ENCODE results near the gene TTC16.

Gene TTC16, protein sequence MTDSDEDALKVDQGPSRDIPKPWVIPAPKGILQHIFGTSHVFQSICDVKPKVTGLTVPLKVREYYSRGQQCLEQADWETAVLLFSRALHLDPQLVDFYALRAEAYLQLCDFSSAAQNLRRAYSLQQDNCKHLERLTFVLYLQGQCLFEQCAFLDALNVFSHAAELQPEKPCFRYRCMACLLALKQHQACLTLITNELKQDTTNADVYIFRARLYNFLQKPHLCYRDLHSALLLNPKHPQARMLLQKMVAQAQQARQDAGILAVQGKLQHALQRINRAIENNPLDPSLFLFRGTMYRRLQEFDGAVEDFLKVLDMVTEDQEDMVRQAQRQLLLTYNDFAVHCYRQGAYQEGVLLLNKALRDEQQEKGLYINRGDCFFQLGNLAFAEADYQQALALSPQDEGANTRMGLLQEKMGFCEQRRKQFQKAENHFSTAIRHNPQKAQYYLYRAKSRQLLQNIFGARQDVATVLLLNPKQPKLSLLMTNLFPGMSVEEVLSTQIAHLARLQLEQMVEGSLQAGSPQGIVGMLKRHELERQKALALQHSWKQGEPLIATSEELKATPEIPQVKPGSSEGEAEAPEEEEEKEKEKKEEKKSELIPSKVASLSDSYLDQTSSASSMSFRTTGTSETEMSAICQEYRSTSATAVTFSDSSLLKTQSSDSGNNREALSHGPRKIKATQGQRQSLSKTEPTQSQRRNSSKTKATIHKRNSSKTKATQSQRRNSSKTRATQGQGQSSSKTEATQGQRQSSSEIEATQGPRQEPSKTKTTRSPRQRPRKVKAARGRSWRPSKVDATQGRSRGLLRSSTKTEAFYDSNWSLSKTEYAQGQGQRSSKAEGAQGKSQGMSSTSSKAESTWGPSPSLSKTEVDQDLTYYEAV

DNA sequence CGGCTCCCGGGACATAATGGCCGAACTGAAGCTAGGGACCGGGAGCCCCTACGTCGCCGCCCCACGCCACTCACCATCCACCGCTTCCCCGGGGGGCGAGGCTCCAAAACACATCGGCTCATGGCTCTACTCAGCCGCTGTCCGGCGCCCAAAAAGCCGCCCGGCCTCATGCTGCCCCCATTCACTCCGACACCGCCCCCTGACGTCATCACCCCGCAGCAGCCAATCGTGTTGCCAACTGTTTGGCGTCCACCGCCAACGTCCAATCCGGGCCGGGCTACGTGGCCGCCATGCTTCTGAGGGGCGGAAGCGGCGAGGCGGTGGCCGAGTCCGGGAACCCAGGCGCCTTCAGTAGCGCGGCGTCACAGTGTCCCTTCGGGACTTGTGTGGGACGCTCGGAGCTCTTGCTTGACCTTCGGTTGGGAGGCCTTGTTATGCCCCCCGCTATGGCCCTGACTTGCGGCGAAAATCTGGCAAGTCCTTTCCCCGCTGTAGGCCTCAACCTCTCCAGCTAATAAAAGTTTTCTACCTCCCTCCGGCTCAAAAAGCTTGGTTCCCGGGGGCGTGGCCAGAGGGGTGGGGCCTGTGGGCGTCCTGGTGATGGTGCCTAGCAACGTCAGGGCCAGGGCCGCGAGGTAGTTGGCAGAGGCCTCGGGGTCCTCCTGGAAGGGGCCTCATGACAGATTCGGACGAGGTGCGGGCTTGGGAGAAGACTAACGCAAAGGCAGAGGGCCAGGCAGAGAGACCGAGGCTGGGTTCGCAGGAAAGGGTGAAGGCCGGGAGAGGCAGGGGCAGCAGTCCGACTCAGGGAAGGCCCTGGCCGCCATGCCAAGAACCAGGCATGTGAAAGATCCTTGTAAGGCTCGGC, at the start of gene TTC16, which contains the start of gene PTRH1:
TSS of gene TTC16 (plus strand) at position 610 of the 868 bp plus-strand sequence. CDS start at position 677, 67 bp downstream.
TSS of gene PTRH1 (minus strand) at position 194 of the 868 bp plus-strand sequence. CDS start at position 170, 24 bp downstream.
- peak; percentile 97 for DNase-seq

DNA sequence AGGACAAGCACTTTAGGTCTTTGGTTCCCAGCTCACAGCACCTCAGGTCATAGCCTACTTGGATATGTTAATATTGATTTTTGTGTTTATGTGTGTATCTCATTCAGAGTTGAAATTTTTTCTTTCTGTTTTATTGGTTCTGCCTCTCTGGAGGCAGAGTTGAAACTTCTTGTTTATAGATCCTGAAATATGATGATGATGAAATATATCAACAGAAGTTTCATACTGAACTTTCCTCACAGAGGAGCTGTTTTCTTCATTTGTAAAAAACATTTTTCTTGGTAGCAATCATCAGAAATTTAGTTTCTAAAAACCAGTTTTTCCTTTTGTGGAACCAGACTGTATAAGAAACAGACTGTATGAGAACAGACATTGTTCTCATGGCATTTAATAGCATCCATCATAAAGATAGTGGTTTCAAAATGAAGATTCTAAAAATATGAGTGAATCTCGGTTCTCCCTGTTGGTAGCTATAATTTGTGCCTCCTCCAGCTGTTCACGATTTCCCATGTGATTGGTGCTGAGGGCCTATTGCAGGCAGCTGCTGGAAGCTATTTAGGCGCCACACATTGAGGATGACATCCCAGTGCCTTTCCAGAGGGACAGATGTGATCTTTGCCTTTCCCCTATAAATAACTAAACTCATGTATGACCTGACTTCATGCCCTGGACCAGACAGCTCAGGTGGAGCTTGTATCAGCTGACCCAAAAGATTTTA, 48.6 kb upstream of the TTC16 start:
- DNase-seq: no peak

DNA sequence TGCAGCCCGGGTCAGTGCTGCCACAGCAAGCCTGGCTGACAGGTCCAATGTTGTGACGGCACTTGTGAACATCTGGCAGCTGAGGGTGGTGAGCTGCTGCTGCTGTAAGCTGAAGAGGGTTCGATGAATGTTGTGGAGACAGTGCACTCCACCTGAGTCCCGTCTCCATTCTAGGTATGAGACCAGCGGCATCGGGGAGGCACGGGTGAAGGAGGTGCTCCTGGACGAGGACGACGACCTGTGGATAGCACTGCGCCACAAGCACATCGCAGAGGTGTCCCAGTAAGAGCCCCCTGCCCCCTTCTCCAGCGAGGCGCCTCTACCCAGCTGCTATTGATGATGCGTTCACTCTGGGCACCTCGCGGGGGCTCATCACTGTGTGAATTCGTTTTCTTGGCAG, 48.0 kb upstream of the TTC16 start:
- DNase-seq: no peak

DNA sequence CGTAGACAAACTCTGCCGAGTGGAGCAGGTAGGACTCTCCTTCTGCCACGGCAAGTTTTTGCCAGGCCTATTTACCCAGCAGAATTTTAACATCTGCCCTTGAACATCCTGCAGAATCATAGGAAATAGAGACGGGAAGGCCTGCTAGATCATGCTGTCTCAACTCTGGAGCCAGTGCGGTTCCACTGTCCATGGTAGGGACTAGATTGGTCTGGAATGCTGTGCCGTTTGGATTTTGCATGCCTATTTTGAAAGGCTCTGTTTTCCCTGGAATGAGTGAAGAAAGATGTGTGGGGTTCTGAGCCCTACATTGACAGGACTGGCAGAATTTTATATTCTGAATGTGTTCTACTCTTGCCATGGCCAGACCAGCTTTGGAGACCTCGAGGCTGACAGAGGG, 42.6 kb upstream of the TTC16 start:
- no peak for DNase-seq

DNA sequence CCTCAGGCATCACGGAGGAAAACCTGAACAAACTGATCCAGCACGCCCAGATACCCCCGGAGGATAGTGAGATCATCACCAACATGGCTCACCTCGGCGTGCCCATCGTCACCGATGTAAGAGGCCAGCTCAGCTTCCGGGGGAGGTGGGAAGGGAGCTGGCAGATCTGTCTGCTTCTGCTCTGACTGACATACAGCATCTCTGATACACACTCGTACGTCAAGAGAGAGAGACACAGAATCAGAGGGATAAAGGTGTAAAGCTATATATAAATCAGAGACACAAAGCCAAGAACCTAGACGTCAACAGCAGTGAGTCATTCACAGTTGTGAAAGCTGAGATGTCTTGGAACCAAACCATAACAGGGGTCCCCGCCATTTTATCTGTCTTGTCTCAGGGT, 39.2 kb upstream of the TTC16 start:
- DNase-seq: no peak

DNA sequence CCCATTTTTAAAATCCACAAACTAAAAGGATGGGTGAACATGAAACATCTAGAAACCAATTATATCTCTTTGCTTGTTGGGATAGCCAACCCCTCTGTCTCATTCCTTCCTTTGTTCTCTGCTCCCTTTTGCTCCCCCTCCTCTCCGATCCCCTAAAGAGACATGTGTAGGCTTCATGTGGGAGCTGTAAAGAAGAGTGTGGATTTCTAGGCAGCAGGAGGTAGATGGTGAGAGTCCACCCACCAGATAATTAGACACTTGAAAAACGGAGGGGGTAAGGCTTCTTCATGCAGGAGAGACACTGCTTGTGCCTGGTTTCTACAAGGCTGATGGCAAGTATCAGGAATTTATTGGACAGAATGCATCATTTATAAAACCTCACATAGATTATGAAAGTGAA, 36.4 kb upstream of the TTC16 start:
- no peak for DNase-seq

DNA sequence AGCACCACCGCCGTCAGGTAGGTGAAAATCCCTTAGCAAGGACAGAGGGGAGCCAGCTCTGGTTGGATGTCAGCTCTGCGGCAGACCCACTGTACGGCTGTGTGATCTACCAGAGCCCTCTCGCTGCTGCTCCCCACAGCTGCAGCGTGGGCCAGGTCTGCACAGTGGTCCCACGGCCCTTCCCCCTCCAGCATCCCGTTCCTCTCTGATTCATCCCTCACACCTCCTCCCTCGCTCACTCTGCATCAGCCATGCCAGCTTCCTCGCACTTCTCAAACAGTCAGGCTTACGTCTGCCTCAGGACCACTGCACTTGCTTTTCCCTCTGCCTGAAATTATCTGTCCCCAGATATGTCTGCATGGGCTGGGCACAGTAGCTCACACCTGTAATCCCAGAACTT, 35.7 kb upstream of the TTC16 start:
- no peak for DNase-seq

DNA sequence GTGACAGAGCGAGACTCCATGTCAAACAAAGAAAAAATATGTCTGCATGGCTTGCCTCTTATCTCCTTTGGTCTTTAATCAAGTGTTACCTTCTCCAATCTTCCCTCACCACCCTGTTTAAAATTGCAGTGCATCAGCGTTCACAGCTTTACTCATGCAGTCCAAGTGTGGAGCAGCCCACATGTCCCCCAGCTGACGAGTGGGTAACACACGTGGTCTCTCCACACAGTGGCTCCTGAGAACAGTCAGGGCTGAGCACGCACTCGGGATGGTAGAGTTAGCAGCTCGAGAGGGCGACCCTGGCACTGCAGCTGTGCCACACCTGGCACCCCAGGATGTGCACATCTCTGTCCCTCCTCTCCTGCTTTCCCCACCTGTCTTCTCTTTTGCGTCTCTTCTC, 35.0 kb upstream of the TTC16 start:
- no peak for DNase-seq

DNA sequence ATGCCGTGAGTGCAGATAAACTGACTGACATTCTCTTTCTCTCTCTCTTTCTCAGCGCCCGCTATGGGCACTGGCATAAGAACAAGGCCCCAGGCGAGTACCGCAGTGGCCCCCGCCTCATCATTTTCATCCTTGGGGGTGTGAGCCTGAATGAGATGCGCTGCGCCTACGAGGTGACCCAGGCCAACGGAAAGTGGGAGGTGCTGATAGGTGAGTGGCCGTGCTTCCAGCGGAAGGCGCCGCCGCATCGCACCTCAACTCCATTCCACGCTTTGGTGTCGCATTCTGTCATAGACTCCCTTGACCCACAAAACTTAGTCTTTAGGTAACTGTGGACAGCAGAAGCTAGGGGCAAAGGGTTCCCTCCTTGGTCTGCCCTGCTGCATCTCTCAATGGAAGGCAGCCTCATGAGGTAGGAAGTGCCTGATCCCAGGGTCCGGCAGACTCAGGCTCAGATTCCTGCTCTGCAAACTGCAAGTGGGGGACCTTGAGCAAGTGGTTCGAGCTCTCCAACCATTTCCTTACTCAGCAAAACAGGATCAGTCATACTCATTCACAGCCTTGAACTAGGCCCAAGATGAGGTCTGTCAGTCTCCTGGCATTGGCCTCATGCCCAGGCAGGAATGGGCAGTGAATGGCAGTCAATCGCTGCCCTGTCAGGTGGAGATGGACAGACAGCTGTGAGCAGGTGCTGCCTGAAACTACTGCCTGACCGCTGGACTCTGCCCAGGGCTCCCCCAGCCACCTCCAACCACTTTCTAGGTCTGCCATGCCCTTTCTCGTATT, 33.3 kb upstream of the TTC16 start:
- no peak for DNase-seq

DNA sequence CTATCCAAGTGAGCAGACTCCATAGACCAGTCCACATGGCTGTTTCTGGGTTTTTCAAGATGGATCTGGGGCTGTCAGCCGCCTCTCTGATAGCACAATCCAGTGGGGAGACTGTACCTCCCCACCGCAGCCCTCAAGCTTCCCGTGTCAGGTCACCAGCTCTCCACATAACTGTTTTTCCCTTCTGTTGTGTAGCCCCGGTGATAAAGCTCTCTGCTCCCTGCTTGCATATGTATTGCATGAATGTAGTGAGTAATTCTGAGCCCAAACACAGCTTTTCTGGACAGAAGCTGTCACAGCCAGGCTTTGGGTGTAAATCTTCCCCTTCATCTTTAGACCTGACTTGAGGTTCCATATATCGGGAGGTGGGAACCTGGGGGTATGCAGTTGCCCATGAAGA, 32.2 kb upstream of the TTC16 start:
- no peak for DNase-seq

DNA sequence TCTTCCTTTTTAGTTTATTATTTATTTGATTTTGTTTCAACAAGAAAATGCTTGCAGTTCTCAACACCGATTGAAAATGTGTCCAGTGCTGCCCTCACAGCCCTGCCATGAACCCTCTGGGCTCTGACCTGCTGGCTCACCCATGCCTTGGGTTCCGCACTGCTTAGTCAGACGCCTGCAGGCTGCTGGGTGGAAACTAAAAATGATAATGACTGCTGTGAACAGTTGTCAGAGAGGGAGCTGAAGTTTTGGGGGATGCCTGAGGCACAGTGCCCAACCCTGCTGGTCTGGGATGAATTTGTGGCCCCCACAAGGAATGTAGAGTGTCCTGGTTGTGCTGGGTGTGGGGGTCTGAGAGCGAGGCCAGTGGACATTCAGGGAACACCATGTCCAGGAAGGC, 31.3 kb upstream of the TTC16 start:
- no peak for DNase-seq

DNA sequence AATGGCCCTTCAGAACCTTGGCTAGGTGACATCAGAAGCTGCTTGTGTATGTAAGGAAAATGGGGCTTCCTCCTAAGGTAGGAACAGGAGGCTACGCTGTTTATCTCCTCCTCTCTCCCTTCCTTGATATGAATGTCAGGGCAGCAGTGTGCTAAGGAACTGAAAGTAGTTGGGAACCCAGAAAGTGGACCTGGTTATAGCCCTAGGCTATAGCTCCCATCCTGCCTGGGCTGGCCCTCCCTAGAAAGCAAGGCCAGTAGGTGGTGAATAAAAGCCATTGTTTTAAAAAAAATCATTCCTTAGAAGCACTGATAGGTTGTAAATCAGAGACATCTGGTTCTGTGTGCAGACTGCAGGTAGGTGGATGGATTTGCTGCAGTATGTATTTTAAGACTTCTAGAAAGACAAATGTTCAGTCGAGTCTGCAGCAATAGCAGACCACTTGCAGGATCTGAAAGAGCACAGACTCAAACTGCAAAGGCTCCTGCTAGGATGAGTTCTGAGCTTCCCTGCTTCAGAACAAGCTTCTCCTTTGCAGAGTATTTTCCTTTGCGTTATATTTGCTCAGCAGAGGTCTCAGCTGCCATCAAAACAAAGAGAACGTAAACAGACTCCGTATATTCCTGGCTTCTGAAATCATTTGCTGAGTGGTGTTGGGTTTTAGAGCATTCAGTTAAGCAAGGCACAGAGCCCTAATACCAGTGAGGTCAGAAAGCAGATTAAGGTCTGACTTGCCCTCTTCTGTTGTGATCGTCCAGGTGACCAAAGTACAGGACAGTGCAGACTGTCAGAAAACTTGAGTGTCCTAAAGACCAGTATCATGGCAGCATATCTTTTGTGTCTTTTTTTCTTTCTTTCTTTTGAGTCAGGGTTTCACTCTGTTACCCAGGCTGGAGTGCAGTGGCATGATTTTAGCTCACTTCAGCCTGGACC, 29.2 kb upstream of the TTC16 start:
- DNase-seq: no peak

DNA sequence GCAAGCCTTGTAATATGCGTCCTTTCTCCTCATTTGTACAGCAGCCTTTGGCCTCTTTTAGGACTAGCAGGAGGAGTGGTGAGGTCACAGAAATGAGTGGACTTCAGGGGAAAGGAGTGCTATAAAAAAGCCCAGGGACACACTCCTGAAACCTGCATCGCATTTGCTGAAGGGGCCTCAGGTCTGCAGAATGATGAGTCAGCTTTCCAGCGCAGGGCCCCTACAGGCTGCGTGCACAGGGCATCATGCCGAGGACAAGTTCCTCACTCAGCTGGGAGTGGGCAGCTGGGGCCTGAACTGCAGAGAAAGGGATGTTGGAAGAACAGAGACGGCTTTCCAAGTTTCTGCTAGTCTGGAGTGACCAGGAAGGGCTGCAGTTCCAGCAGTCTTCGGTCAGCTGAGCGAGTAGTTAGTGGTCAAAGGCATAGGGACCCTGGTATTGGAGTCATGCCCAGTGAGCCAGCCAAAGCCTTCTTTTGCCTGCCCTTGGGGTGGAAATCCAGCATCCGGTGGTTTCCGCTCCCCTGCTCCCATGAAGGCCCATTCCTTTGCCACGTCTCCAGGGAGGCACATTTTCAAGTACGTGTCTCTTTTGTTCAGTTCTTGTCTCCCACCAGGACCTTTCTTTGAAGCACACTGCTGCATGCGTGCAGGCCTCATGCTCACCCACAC, 26.4 kb upstream of the TTC16 start:
- DNase-seq: no peak

DNA sequence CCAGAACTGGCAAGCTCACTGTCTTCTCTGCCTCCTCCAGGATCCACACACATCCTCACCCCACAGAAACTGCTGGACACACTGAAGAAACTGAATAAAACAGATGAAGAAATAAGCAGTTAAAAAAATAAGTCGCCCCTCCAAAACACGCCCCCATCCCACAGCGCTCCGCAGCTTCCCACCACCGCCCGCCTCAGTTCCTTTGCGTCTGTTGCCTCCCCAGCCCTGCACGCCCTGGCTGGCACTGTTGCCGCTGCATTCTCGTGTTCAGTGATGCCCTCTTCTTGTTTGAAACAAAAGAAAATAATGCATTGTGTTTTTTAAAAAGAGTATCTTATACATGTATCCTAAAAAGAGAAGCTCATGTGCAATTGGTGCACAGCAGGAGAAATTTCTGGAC, 25.1 kb upstream of the TTC16 start:
- DNase-seq: no peak

DNA sequence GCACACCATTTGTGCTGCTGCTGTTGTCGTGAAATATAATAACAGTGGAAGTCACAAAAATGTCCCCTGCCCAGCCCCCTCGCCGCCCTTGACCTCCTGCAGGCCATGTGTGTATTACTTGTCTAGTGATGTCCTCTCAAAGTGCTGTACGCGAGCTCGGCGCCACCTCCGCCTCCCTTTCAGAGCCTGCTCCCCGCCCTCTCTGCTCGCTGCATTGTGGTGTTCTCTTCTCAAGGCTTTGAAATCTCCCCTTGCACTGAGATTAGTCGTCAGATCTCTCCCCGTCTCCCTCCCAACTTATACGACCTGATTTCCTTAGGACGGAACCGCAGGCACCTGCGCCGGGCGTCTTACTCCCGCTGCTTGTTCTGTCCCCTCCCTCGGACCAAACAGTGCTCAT, 23.8 kb upstream of the TTC16 start:
- no peak for DNase-seq

DNA sequence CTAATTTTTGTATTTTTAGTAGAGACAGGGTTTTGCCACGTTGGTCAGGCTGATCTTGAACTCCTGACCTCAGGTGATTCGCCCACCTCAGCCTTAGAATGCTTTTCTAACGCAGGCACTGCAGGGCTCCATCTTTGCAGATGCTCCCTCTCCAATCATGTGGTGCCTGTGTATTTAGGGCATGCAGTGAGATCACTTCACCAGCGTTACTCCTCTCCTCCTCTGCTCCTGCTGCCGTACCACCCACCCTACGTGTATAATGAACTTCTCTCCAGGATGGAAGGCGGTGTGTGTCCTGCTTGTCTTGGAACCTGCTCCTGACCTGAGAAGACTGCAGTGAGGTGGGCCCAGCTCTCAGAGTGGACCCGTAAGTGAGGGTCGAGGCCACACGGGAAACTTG, 22.7 kb upstream of the TTC16 start:
- no peak for DNase-seq

DNA sequence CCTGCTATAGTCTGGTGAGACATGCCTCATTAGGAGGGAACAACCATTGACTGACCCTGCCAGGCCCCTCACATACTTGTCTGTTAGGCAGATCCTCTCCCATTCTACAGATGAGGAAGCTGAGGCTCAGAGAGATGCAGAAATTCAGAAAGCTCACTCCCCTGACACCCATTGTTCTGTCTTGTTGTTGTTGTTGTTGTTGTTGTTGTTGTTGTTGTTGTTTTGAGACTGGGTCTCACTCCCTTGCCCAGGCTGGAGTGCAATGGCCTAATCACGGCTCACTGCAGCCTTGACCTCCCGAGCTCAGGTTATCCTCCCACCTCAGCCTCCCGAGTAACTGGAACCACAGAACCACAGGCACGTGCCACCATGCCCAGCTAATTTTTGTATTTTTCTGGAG, 22.2 kb upstream of the TTC16 start:
- DNase-seq: no peak

DNA sequence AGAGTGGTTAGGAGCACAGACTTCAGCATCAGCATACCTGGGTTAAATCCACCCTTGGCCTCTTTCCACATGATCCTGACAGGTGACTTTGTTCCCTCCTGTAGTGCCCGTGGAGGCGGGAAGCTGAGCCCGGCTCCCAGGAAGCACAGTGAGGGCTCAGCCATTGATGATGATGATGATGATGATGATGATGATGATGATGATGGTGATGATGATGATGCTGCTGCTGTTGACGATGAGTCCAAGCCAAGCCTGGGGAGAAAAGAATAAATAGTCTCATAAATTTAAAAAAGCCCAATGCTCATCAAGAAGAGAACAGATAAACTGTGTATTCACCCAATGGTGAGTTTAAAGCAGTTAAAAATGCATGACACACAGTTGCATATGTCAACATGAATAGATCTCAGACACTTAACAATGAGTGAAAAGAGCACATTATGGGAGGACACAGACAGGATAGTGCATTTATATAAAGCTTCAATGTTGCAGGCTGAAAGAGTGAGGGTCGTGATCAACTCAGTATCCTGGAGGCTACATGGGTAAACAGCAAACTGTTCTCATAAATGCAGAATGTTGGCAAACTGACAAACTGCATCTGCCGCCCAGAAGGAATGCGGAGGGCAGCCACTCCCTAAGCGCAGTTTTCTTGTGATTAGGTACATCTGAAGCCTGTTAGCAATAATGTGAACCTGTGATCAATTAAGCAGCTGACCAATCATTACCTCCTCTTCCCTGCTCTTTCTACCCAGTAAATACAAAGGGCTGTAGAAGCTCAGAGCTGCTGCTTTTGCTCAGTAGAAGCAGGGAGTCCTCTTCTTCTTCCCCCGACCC, 20.8 kb upstream of the TTC16 start:
- no peak for DNase-seq

DNA sequence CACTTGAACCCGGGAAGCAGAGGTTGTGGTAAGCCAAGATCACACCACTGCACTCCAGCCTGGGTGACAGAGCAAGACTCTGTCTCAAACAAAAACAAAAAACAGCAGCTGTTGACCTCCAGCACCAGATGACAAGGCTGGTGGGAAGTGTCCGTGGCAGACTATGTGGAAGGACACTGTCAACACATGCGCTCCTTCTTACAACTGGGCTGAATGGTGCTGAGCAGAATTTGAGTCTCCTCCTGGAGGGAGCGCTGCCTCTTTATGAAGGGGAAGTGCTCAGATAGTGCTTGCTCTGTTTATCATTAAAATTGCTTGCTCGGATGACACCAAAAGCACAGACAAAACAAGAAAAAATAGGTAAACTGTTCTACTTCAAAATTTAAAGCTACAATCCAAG, 18.3 kb upstream of the TTC16 start:
- DNase-seq: no peak

Measured in activated CD4-positive, CD25-positive, alpha-beta regulatory T cell treated with anti-CD3 and anti-CD28 coated beads, Interleukin-2, amount 50 U/mL, for 72 hours (primary cell).